Activated naive CD4-positive, alpha-beta T cell (primary cell): Measurements from ENCODE around the gene SMIM22.

Experiments
- DNase-seq, 4 experiments: peaks; one replicate each; lab custom pipeline; 2025; lab: John Stamatoyannopoulos, UW

Gene SMIM22

GRCh38 chr16:4795181-4795827 is at the start of gene SMIM22:
Gene SMIM22, plus strand, starts transcription at chr16:4795369. Its CDS starts 366 bp downstream, at chr16:4795735.
- DNase-seq = no peak

- no peak for DNase-seq
These were observed 49.0 kb upstream of the SMIM22 start for GRCh38 chr16:4746215-4746614.

GRCh38 chr16:4746991-4747574 is 48.1 kb upstream of the SMIM22 start:
- no peak for DNase-seq

DNA sequence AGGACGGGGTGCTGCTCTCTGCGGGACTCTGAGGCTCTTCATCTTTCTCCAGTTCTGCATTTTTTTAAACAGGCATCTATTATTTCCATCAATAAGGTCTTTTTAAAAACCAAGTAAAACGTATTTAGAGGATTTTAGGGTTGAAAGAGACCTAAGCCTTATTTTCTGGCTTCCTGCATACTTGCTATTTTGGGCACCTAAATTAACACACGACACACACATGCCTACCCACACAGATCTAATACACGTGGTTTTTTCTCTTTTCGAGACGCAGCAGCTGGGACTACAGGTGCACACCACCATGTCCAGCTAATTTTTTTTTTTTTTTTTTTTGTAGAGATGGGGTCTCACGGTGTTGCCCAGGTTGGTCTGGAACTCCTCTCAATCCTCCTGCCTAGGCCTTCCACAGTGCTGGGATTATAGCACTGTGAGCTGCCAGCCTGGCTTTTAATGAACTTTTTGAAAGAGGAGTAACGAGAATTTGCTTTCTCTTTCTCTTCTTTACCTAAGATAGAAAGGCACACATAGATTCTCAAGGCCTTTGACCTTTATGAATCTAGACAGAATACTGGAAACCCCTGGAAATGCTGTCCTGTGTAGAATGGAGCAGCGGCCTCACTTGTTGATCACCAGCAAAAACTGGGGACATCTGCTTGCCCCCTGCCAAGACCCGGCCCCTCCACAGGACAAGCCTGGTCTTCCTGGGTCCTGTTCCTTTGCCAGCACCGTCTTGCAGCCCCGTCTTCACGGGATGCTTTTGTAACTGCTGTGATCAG is 47.1 kb upstream of the SMIM22 start:
- no peak for DNase-seq

DNA sequence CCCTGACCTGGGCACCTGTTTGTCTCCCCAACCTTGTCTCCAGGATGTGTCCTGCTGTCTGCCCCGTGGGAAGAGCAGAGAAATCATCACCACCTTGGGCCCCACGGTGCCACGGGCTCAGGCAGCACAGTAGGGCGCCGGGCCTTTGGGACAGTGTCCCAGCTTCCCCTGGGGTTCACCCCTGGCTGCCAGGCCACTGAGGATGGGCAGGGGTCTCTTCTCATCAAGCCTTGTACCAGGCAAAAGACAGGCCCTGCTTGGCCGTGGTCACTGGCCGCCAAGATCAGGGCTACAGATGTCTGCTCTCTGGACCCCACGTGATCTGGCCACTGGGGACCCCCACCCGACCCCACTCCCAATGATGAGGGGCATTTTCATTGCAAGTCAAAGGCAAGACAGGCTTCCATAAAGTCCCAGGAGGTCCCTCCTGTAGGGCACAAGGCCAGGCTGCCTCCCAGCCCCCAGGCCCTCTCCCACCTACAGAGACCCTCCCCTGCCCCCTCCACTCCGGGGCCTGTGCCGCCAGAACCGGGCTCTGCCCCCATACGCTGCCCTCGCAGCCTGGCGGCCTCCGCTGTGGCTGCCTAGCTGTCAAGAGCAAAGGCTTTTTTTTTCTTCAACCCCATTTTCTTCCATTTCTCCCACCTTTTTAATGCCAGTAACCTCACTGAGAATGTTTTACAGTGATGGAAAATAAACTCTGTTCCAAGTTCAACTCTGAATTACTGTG is 46.3 kb upstream of the SMIM22 start:
- no peak for DNase-seq

GRCh38 chr16:4749700-4750257 is 45.4 kb upstream of the SMIM22 start:
- no peak for DNase-seq

DNA sequence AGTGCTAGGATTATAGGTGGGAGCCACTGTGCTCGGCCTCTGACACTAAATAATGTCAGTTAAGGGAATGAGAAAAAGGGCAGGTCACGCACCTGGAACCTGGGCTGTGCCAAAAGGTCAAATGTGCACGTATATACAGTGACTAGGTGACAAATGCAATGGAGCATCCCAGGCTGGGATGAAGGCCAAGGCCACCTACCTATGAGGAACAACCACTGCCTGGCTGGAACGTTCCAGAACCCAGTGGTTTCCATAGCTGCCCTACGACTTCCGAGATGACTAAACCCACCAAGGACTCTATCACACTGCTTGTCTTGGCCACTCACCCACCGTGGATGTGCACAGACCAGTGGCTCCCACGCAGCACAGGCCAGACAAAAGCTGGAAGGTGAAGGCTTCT is 44.3 kb upstream of the SMIM22 start:
- no peak for DNase-seq

DNA sequence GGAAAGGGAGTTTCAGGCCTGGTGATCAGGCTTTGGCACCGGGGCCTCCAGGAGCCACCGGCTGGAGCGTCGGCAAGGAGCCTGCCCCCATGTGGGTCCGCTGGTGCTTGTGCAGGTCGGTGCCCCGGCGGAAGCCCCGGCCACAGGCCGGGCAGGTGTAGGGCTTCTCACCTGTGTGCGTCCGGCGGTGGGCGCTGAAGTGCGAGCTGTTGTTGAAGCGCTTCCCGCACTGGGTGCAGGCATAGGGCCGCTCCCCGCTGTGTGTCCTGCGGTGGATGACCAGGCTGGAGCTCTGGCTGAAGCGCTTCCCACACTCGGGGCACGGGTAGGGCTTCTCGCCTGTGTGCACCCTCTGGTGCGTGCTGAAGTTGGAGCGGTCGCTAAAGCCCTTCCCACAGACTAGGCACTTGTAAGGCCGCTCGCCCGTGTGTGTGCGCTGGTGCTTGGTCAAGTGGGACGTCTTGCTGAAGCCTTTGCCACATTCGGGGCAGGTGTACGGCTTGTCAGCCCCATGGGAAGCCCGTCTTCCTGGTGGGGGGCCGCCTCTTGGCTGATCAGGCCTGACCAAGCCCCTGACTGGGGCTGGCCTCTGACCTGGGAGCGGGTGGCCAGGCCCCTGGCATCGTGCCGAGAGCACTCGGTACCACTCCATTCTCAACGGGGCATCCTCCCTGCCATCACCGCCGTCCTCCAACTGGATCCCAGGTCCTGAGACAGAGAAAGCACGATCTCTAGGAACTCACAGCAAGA is 42.6 kb upstream of the SMIM22 start:
- no peak for DNase-seq

- no peak for DNase-seq
These were observed 41.9 kb upstream of the SMIM22 start for GRCh38 chr16:4753227-4753626.

- DNase-seq = no peak
These were observed 40.3 kb upstream of the SMIM22 start for GRCh38 chr16:4754865-4755264.

DNA sequence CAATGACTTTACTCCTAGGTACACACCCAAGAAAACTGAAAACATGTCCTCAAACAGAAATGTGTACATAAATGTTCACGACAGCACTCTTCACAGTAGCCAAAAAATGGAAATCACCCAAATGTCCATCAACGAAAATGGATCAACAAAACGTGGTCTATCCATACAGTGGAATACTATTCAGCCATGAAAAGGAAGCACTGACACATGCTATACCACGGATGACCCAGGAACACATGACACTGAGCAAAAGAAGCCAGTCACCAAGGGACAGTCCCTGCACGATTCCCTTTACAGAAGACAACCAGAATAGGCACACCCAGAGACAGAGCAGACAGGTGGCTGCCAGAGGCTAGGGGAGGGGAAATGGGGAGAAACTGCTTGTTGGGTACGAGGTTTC is 39.5 kb upstream of the SMIM22 start:
- DNase-seq = no peak

- DNase-seq = no peak
These were observed 34.8 kb upstream of the SMIM22 start for GRCh38 chr16:4760221-4760910.

- no peak for DNase-seq
These were observed 33.0 kb upstream of the SMIM22 start for GRCh38 chr16:4762205-4762604.

- DNase-seq = no peak
These were observed 31.4 kb upstream of the SMIM22 start for GRCh38 chr16:4763791-4764190.

- DNase-seq = no peak
These were observed 29.4 kb upstream of the SMIM22 start for GRCh38 chr16:4765511-4766474.

DNA sequence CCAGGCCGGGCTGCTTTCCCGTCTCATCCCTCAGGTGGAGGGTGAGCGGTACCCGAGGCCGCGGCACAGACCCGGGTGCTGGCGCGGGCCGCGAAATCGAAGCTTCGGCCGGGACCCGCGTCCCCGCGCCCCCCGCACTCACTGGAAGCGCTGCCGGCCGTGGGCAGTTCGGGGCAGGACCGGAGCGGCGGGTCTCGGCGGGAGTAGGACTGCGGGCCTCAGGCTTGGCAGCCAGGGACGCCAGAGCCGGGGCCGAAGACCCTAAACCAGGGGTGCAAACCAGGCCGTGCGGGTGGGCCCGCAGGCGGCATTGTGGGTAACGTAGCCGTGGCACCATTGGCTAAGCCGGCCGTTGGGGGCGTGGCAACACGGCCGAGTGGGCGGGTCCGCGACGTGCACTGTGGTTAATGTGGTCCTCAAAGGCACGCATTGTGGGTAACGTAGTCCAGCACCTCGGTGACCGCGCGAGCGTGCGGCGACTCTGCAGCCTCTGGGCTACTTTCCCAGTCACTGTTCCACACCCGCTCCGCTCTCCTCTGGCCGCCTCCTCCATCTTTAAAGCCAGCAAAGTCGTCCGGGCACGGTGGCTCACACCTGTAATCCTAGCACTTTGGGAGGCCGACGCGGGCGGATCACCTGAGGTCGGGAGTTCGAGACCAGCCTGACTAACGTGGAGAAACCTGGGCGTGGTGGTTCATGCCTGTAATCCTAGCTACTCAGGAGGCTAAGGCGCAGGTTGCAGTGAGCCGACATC is 28.1 kb upstream of the SMIM22 start, which contains the start of gene ZNF500:
Gene ZNF500, minus strand, starts transcription at position 288 of the 754 bp plus-strand sequence. CDS start 1,184 bp downstream, outside the sequence.
- peak; percentile 91 to 97 (median 93) for DNase-seq

DNA sequence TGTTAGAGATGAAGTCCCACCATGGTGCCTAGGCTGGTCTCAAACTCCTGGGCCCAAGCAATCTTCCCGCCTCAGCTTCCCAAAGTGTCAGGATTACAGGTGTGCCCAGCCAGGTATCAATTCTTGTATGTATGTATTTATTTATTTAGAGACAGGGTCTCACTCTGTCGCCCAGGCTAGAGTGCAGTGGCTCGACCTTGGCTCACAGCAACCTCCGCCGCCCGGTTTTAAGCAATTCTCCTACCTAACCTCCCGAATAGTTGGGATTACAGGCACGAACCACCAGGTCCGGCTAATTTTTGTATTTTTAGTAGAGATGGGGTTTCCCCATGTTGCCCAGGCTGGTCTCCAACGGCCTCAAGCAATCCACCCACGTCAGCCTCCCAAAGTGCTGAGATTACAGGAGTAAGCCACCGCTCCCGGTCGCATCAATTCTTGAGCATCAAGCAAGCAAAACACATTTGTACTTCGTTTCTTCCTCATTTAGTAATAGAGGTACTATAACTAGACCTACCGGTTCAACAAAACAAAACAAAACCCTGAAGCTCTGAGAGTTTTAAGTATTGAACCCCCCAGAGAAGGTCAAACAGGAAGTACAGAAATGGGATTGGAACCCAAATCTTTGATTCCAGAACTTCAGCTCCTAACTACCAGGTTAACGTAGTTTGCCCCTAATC is 27.2 kb upstream of the SMIM22 start:
- no peak for DNase-seq
